Lung (tissue), 12 donors: ENCODE measurements around the gene PRRG4. TPM values are rescaled to one million over a fixed set of nuclear protein-coding genes. Genes with fewer than 3 reads are reported as not detected.
"Not testable (repeated sequence)": the region's sequence is repeated elsewhere in the genome, so short reads cannot be mapped to it uniquely, and the experiment has no call there.

Source experiments
- ATAC-seq: fragments of 200-7000 bp; cut with Tn5 transposase; one replicate; pipeline ENCODE4 v1.9.1; 2020; ENCODE audit warnings: moderate number of reproducible peaks; ENCODE audit not compliant: insufficient read depth, low FRiP score
- DNase-seq, 3 donors: peaks; one replicate each; pipeline ENCODE4 v3.0.0-alpha.2; 2013 to 2017
- H3K27ac ChIP-seq, 2 donors: one replicate each; pipeline ENCODE4 v1.5.1; 2013; ENCODE audit warnings: mild to moderate bottlenecking in 2 of 2, moderate library complexity in 2 of 2, control low read depth in 1 of 2, inconsistent platforms in 1 of 2, low read depth in 1 of 2, low read length in 1 of 2
- H3K27me3 ChIP-seq, 3 donors: one replicate each; pipeline ENCODE4 v1.5.1; 2013; ENCODE audit warnings: low read length in 2 of 3; ENCODE audit not compliant: control insufficient read depth in 3 of 3, insufficient read depth in 3 of 3
- H3K36me3 ChIP-seq, 4 donors: one replicate each; pipeline ENCODE4 v1.5.1; 2013; ENCODE audit warnings: low read length in 4 of 4, mild to moderate bottlenecking in 1 of 4, moderate library complexity in 1 of 4; ENCODE audit not compliant: control insufficient read depth in 4 of 4, insufficient read depth in 4 of 4
- H3K4me1 ChIP-seq, 5 donors: one replicate each; pipeline ENCODE4 v1.5.1; 2013; ENCODE audit warnings: low read length in 5 of 5, mild to moderate bottlenecking in 2 of 5, moderate library complexity in 1 of 5; ENCODE audit not compliant: control insufficient read depth in 5 of 5, insufficient read depth in 5 of 5
- H3K4me3 ChIP-seq: one replicate; pipeline ENCODE4 v1.5.1; 2013; ENCODE audit warnings: mild to moderate bottlenecking, control low read depth, moderate library complexity
- H3K9ac ChIP-seq, 2 donors: one replicate each; pipeline ENCODE4 v1.5.1; 2013; ENCODE audit warnings: low read length in 2 of 2, control low read depth in 1 of 2; ENCODE audit not compliant: insufficient read depth in 1 of 2
- H3K9me3 ChIP-seq, 4 donors: one replicate each; pipeline ENCODE4 v1.5.1; 2013; ENCODE audit warnings: low read length in 3 of 4, mild to moderate bottlenecking in 1 of 4, moderate library complexity in 1 of 4; ENCODE audit not compliant: control insufficient read depth in 4 of 4, insufficient read depth in 3 of 4
- CTCF ChIP-seq: IDR thresholded peaks from 2 replicates; pipeline ENCODE4 v1.5.1; 2012; ENCODE audit warnings: mild to moderate bottlenecking; ENCODE audit errors: control extremely low read depth, extremely low read depth
- WGBS, 2 donors: extraction: QIAGEN DNeasy Blood & Tissue Kit; methylation state at CpG; one replicate each; pipeline ENCODE4 v1.1.7; 2013; 5-methylcytosine and 5-hydroxymethylcytosine counted together
- polyA plus RNA-seq, 2 donors: library from polyadenylated mRNA; stranded (reverse); fragments of 200-250 nt; gene quantifications; one replicate each; pipeline ENCODE4 v1.2.1, GENCODE V29; 2013
- total RNA-seq, 2 donors: library from RNA; depleted of rRNA in 1 of 2; stranded (reverse); fragments of >200 nt in 1 of 2; gene quantifications; one replicate each; pipeline ENCODE4 v1.2.1, GENCODE V29; 2014 to 2021
- donor health status: control.
- donor health status: control.
- donor health status: Bipolar disorder and iron deficiency.
- donor health status: healthy.
- donor health status: DM: yes; HTN: yes; CAD: no.

The PRRG4 gene
- total and polyA plus RNA-seq, 4 donors, result 4.7 to 9.7 (median 6.1) TPM

- peaks cover 0 to 13% (median 0%) of the 10 kb centered on the region in 5 donors for H3K4me1 ChIP-seq
- 95 to 97% methylated on average over 14 to 17 of the region's 17 CpGs for WGBS, 2 donors
- H3K4me3 ChIP-seq, ATAC-seq, DNase-seq, H3K9me3 ChIP-seq, H3K9ac ChIP-seq, H3K27me3 ChIP-seq, H3K36me3 ChIP-seq, H3K27ac ChIP-seq: not testable (repeated sequence)
Measured at GRCh38 chr11:32888384-32888710, 58.6 kb downstream of the PRRG4 start.

- Histone ChIP-seq H3K9ac (no peak overlapping the region), H3K4me3 (no peak overlapping the region), H3K27me3 (no peaks in the 10 kb centered on the region), H3K27ac (no peak overlapping the region), H3K36me3 (no peaks in the 10 kb centered on the region), H3K4me1 (peaks cover 0 to 13% (median 0%) of the 10 kb centered on the region in 5 donors), H3K9me3 (no peaks in the 10 kb centered on the region)
- no peak for TF ChIP-seq CTCF
- DNase-seq (no peak), ATAC-seq (no peak)
Measured at GRCh38 chr11:32888805-32889204, 59.1 kb downstream of the PRRG4 start.

- H3K4me3 ChIP-seq, result no peak overlapping the region
- DNase-seq, result peak in 2 of 3 donors; percentile 21 to 24
- no peak overlapping the region for H3K27ac ChIP-seq
- peaks cover 0 to 28% (median 0%) of the 10 kb centered on the region in 5 donors for H3K4me1 ChIP-seq
- H3K9ac ChIP-seq, result peak overlapping the region in 1 of 2 donors; percentile 94
- no peak for TF ChIP-seq CTCF
- no peaks in the 10 kb centered on the region for H3K36me3 ChIP-seq
- no peak for ATAC-seq
- no peaks in the 10 kb centered on the region for H3K9me3 ChIP-seq
- no peaks in the 10 kb centered on the region for H3K27me3 ChIP-seq
- WGBS, 2 donors, result 56 to 63% methylated on average over 11 of the region's 11 CpGs
Measured at GRCh38 chr11:32890843-32891656, 61.3 kb downstream of the PRRG4 start.

- 14 to 16% methylated on average over 10 of the region's 10 CpGs for WGBS, 2 donors
- peak overlapping the region; percentile 97 for H3K4me3 ChIP-seq
- no peaks in the 10 kb centered on the region for H3K36me3 ChIP-seq
- peak overlapping the region; percentile 95 to 97 for H3K27ac ChIP-seq
- H3K4me1 ChIP-seq, result peaks cover 0 to 28% (median 0%) of the 10 kb centered on the region in 5 donors
- no peak for ATAC-seq
- H3K9me3 ChIP-seq, result no peaks in the 10 kb centered on the region
- peak overlapping the region; percentile 82 to 94 for H3K9ac ChIP-seq
- DNase-seq, result no peak
- no peaks in the 10 kb centered on the region for H3K27me3 ChIP-seq
- TF ChIP-seq CTCF, result no peak
Measured at GRCh38 chr11:32891657-32892354, 62.1 kb downstream of the PRRG4 start.
